Neural crest cell (in vitro differentiated cells): Measurements from ENCODE around the gene MC1R. TPM values are rescaled to one million over a fixed set of nuclear protein-coding genes. Genes with fewer than 3 reads are reported as not detected.

Experiments used
- DNase-seq: peaks from one replicate; pipeline ENCODE4 v3.0.0; 2021; ENCODE audit warnings: low read depth, mixed read lengths, low spot score
- H3K27ac Mint-ChIP-seq: one replicate; pipeline ENCODE4 v1.8.0; 2021; ENCODE audit warnings: mild to moderate bottlenecking, mixed read lengths; ENCODE audit not compliant: unreplicated experiment
- H3K27me3 Mint-ChIP-seq: 2 replicates; pipeline ENCODE4 v1.8.0; 2021; ENCODE audit warnings: low read depth, mild to moderate bottlenecking, mixed read lengths
- H3K36me3 Mint-ChIP-seq: 2 replicates; pipeline ENCODE4 v1.8.0; 2021; ENCODE audit warnings: low read depth, mild to moderate bottlenecking, mixed read lengths
- H3K4me1 Mint-ChIP-seq: 2 replicates; pipeline ENCODE4 v1.8.0; 2021; ENCODE audit warnings: mixed read lengths
- H3K4me3 Mint-ChIP-seq: one replicate; pipeline ENCODE4 v1.8.0; 2021; ENCODE audit warnings: mild to moderate bottlenecking, mixed read lengths
- H3K9me3 Mint-ChIP-seq: 2 replicates; pipeline ENCODE4 v1.8.0; 2021; ENCODE audit warnings: mixed read lengths
- CTCF ChIP-seq: fragments of 200-600 bp; sonication (generic); conservative IDR thresholded peaks from 2 replicates; pipeline ENCODE4 v1.5.0; 2021; ENCODE audit warnings: antibody characterized with exemption, mild to moderate bottlenecking
- total RNA-seq: library from RNA; stranded (reverse); gene quantifications from 2 replicates; pipeline ENCODE4 v1.2.1, GENCODE V29; 2021

The MC1R gene
- total RNA-seq, 1 donor from 2014 or later = 8.3 TPM

- Mint-ChIP-seq H3K4me1 (peaks cover 40% of the 10 kb centered on the region), H3K27me3 (peaks cover 11% of the 10 kb centered on the region), H3K36me3 (no peaks in the 10 kb centered on the region), H3K4me3 (peak overlapping the region; percentile 98), H3K27ac (peak overlapping the region; percentile 98), H3K9me3 (no peaks in the 10 kb centered on the region)
- TF ChIP-seq CTCF = no peak
- peak; percentile 60 for DNase-seq
Measured at GRCh38 chr16:89921702-89922476, 3.2 kb downstream of the MC1R start.

- Mint-ChIP-seq H3K27me3 (peaks cover 11% of the 10 kb centered on the region), H3K4me3 (peak overlapping the region; percentile 98), H3K9me3 (no peaks in the 10 kb centered on the region), H3K36me3 (no peaks in the 10 kb centered on the region), H3K27ac (peak overlapping the region; percentile 98), H3K4me1 (peaks cover 41% of the 10 kb centered on the region)
- no peak for TF ChIP-seq CTCF
- peak; percentile 61 for DNase-seq
Measured at GRCh38 chr16:89922477-89922883, 3.8 kb downstream of the MC1R start.

- Mint-ChIP-seq H3K4me1 (peaks cover 39% of the 10 kb centered on the region), H3K27ac (peak within 1 kb of the TSS; percentile 98), H3K36me3 (no peaks in the 10 kb centered on the region), H3K27me3 (peaks cover 11% of the 10 kb centered on the region), H3K9me3 (no peaks in the 10 kb centered on the region), H3K4me3 (peak within 1 kb of the TSS; percentile 98)
- no peak for TF ChIP-seq CTCF
- DNase-seq = peak; percentile 82
Measured at GRCh38 chr16:89922884-89923639, 4.4 kb downstream of the MC1R start, which contains the start of gene TUBB3. Gene TUBB3, plus strand, starts transcription at chr16:89923342. Its CDS starts 60 bp downstream, at chr16:89923402.

- Mint-ChIP-seq H3K27ac (peak overlapping the region; percentile 81), H3K4me1 (peaks cover 33% of the 10 kb centered on the region), H3K4me3 (peak overlapping the region; percentile 96), H3K9me3 (no peaks in the 10 kb centered on the region), H3K27me3 (peaks cover 11% of the 10 kb centered on the region), H3K36me3 (no peaks in the 10 kb centered on the region)
- peak; percentile 64 for DNase-seq
- TF ChIP-seq CTCF = no peak
Measured at GRCh38 chr16:89923640-89924296, 5.1 kb downstream of the MC1R start.

- H3K9me3 Mint-ChIP-seq = no peaks in the 10 kb centered on the region
- peak overlapping the region; percentile 81 for H3K27ac Mint-ChIP-seq
- DNase-seq = peak; percentile 64
- peaks cover 11% of the 10 kb centered on the region for H3K27me3 Mint-ChIP-seq
- TF ChIP-seq CTCF = no peak
- peaks cover 32% of the 10 kb centered on the region for H3K4me1 Mint-ChIP-seq
- peak overlapping the region; percentile 96 for H3K4me3 Mint-ChIP-seq
- H3K36me3 Mint-ChIP-seq = no peaks in the 10 kb centered on the region
Measured at GRCh38 chr16:89924297-89924924, 5.7 kb downstream of the MC1R start.
